ELR (cell line): ENCODE measurements around the gene RBMXL2.
A peak's percentile ranks its signal among the peaks of the same experiment; 100 is the strongest.

Source experiments
- DNase-seq: peaks from one replicate; pipeline ENCODE4 v3.0.0-alpha.2; 2015; ENCODE audit warnings: low read depth

RBMXL2 gene

DNA sequence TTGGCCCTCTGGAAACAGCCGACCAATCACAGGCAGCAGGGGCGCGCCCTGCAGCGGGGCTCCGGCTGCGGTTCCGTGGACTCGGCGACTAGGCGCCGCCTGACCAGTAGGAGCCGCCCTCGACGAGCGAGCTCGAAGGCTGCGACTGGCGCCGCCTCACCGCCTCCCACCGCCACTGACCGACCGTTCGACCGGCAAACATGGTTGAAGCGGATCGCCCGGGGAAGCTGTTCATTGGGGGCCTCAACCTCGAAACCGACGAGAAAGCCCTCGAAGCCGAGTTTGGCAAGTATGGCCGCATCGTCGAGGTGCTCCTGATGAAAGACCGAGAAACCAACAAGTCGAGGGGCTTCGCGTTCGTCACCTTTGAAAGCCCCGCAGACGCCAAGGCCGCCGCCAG is at the start of gene RBMXL2:
Gene RBMXL2 (plus strand): TSS at position 78 of the 400 bp plus-strand sequence. CDS start 123 bp downstream, at position 201.
- no peak for DNase-seq

DNA sequence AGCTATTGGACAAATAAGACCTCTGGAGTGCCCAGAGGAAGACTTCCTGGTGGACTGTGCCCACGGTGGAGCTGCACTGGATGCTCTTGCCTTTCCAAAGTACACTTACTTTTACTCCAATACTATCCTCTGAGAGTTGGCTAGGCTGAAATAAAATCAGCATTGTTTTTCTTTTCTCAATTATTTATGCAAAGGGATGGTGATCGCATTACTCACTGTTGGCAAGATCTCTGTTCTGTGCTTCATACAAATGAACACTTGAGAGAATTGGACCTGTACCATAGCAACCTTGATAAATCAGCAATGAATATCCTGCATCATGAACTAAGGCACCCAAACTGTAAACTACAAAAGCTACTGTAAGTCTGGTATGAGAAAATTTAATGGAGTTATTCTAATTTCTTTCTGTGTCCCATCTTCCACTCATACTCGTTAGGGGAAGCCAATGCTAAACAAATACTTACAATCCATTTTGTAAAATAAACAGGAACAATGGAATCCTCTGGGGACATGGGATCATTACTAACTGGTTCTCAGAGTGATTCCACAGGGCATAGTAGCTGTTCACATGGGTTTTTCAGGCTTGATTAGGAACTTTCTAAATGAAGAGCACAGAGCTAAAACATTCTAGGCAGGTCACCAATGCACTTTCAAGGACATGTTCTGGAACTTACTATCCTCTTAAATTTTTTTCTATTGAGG is 42.2 kb upstream of the RBMXL2 start:
- DNase-seq, result peak; percentile 49

DNA sequence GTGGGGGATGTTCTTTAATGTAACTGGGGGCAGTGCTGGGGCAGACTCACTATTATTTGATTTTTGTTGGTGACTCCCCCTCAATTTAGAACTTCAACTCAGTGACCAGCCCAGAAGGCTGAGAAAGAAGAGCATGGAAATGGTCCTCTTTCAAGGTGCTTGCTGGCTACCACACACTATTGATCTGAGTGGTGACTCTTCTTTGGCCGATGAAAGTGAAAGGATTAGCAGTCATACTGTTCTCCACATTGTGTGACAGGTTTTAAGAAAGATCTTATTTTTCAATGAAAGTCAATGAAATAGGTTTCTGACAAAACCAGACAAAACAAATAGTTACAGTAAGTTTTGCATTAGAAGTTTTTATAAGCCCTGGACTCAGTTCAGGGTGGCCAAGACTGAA is 38.6 kb upstream of the RBMXL2 start:
- no peak for DNase-seq

DNA sequence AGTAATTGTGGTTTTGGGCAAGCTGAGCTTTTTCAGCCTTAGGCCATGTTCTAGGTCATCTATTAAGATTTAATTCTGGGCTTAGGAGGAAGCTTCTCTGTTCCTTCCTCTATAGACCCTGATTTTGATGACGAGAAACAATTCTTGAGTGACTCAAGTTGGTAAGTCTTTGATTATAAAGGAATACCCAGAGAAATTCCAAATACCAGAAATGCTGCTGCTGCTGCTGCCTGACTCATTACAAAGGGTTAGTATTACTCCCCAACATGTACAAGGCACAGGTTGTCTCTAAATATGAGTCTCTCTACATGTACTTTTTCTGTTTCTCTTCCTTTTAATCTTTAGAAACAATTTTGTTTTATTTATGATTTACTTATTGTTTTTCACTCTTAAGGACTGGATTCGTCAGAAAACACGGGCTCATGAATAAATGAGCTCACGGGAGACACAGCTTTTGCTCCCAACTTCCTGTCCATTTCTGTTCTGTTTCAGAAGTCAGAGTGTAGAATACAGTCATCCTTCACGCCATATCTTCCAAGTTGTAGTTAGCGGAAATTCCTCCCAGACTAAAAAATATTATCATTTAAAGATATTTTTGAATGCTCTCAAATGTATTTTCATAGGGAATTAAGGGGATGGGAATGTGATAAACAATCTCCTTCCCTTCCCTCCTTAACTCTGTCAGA is 31.8 kb upstream of the RBMXL2 start:
- peak; percentile 17 for DNase-seq

DNA sequence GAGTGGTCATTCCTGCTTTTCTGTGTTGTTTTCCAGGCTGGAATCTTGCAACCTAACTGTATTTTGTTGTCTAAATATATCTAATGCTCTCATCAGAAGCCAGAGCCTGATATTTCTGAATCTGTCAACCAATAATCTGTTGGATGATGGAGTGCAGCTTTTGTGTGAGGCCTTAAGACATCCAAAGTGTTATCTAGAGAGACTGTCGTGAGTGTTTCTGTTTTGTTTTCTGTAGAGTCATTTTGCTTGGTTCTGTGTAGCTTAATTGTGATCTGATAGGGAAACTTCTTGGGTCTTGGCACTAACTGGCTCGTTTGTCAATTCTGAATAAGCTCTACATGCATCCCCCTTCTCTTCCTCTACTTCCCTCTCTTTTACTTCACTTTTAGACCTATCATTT is 31.2 kb upstream of the RBMXL2 start:
- DNase-seq, result no peak

DNA sequence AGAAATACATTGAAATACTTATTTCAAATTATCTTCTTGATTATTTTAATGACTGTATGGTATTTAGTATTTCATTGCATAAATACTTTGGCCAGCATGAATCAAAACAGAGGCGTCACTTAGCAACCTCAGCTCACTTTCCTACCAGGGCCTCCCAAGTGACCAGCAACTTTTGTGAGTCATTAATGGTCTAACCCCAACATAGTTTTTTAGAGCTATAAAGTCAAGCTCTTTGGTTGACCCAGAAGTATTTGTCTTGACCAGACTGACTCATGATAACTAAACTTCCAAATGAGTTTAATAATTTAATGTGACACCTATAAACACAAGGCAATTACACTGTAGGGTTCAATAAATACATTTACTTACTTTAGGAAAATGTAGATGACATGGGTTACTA is 27.9 kb upstream of the RBMXL2 start:
- peak; percentile 68 for DNase-seq

DNA sequence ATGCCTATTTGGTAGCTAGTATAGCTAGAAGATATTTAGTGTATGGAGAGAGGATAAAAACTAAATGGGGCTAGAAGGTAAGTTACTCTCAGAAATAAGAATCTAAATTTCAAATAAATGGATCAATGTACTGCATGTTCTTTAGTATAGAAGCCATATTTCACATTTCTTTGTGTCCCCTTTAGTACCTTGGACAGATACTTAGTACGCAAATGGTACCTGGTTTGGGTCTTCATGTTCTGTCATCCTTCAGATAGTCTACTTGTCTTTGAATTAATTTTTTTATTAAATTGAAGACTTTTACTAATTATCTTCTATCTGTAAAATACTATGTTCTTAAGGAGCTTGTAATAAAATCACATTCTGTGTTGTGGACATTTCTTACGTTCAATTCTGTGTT is 26.3 kb upstream of the RBMXL2 start:
- DNase-seq, result no peak

DNA sequence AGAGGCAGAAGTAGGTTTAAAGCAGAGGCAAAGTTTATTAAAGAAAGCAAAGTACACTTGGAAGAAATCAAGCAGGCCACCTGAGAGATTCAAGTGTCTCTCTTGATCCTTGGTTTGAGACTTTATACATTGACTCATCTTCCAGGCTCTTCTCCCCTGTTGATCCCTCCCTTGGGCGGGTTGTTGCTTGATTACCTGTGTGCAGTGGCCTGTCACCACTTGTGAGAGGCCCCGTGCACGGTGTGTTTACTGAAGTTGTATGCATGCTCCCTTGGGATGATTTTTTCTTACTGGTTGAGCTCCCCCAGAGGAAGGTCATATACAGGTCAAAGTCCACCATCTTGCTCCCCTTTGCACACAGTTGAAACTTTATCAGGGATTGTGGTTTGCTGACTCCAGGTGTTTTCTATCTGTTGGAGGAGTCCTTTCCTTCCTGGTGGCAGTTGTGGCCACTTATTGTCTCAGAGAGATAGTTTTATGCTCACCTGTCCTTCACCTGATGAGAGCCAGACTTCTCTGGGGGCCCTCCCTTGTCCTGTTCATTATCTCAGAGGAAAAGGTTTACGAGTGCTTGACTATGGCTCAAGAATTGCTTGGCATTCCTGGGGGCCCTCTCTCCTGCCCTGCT is 16.3 kb upstream of the RBMXL2 start:
- no peak for DNase-seq

DNA sequence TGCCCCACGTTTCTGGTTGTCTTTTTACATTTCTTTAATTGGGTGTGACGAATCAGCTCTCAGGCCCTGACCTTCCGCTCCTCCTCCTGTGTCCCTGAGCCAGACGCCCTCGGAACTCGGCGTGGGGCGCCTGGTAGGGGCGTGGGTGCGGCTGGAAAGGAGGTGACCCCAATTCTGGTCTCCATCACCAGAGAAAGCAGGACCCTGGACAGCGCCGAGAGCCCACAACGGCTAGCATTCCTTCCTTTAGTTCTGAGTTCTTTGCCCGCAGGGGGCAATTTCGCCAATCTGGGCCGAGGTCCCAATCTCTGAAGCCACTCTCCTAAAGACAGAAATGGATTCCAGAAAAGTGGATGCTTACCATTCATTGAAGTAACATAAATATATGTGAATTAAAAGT is 11.7 kb upstream of the RBMXL2 start:
- no peak for DNase-seq

DNA sequence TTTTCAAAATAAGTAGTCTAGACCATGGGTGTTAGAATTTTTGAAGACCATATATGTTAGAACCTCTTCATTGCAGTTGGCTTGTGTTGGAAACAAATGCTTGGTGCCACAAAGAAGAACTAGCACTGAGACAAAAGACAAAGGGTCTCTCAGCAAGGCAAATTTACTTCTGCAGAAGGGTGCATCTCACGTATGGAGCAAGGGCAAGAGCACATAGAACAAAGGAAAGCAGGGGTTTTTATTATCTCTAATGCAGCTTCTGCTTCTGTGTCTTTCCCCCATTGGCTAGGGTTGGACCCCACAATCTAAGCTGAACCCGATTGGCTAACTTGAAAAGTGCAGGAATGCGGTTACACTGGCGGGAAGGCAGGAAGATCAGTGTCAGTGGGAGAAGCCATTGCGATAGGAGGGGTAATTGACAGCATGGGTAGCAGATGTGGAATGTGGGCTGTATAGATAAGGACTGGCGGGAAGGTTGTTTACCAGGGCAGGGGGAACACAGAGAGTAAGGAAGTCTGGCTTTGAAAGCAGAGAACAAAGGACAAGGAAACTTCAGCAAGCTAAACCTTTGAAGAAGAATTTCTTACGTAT is 9.2 kb upstream of the RBMXL2 start:
- no peak for DNase-seq

DNA sequence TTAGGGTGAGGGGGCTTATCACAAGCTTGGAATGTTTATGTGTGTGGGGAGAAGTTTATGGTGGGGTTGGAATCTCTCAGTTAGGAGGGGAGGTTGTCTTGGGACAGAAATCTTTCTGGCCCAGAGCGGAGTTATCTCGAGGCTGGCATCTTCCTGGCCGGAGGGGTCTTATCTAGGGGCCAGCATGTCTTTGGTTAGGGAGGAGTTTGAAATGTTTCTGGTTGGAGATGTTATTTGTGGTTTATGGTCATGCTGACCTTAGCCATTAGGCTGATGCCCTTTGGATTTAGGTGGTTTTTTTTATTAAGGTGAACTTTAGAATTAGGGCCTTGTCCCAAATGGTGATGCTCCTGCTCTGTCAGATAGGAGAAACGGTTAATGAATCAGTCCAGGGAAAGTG is 7.9 kb upstream of the RBMXL2 start:
- no peak for DNase-seq

DNA sequence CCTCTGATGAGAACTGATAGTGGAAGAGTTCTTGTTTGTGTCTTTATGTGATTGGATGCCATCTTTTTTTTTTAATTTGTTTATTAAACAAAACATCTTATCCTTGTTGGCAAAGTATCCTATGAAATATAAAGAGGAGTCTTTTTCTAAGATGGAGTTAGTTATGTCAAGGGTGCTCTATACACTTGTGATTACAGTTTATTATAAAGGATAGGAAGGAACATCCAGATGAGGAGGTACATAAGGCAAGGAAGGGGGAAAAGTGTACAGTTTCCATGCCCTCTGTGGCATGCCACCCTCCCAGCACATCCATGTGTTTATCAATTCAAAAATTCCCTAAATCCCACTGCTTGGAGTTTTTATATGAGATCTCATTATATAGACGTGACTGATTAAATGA is 7.4 kb upstream of the RBMXL2 start:
- DNase-seq, result no peak

DNA sequence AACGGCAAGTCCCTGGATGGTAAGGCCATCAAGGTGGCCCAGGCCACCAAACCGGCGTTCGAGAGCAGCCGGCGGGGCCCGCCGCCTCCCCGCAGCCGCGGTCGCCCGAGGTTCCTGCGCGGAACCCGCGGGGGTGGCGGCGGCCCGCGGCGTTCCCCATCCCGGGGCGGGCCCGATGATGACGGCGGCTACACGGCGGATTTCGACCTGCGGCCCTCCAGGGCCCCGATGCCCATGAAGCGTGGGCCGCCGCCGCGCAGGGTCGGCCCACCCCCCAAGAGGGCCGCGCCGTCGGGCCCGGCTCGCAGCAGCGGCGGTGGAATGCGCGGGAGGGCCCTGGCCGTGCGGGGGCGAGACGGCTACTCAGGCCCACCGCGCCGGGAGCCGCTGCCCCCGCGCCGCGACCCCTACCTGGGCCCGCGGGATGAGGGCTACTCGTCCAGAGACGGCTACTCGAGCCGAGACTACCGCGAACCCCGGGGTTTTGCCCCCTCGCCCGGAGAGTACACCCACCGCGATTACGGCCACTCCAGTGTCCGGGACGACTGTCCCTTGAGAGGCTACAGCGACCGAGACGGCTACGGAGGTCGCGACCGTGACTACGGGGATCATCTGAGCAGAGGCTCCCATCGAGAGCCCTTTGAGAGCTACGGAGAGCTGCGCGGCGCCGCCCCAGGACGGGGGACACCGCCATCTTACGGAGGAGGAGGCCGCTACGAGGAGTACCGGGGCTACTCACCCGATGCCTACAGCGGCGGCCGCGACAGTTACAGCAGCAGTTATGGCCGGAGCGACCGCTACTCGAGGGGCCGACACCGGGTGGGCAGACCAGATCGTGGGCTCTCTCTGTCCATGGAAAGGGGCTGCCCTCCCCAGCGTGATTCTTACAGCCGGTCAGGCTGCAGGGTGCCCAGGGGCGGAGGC is 792 bp downstream of the RBMXL2 start:
- DNase-seq, result no peak

DNA sequence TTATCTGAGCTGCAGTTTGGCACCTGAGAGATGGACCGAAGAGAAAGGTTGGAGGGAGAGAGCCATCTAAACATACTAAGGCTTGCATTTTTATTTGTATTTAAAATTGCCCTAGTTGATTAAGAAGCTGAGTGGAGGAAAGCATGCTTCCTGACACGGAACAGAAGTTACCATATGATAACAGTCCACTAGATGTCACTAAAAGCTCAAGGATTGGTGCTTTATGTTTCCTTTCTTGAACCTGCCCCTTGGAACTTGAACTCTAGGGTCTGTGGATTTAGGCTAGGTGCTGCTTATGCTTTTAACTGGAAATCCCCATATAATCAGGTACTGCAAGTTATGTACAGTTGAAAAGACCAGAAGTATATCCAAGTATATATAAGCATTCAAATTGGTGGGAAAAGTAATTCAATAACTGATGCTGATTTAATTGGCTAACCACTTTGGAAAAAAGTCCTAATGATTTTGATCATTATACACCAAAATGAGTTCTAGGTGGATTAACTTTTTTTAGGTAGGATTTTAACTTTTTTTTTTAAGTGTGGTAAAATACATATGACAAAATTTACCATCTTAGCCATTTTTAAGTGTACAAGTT is 9.5 kb downstream of the RBMXL2 start:
- peak; percentile 66 for DNase-seq

DNA sequence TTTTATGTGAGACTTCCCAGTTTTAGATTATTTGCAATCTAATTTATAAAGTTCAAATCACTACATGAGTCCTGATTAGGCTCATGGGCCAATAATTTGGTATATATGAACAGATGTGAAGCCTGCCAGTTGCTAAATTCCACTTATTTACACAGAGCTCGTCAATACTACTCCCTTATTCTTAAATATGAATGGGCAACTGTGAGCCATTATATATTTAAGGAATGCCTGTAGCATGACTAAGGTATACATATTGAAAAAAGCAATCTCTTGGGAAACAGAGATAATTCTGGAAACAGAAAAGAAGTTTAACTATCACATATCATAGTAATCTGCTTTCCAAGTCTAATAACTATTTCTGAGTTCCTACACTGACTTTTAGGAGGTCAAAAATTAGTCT is 27.0 kb downstream of the RBMXL2 start:
- peak; percentile 1 for DNase-seq

DNA sequence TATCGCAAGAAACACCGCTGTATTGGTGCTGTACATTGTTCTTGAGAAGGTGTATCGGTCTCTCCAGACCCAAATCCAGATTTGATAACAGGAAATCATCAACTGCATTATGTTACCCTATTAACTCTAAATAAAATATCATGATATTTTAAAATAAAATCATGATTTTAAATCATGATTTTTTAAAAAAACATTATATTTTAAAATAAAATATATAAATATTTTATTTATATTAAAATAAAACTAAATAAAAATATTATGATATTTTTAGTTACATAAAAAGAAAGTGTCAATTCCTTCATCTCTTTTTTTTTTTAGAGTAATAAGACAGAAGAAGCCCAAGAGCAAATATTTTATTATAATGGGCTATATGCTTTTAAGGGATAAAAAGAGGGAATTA is 27.6 kb downstream of the RBMXL2 start:
- no peak for DNase-seq

DNA sequence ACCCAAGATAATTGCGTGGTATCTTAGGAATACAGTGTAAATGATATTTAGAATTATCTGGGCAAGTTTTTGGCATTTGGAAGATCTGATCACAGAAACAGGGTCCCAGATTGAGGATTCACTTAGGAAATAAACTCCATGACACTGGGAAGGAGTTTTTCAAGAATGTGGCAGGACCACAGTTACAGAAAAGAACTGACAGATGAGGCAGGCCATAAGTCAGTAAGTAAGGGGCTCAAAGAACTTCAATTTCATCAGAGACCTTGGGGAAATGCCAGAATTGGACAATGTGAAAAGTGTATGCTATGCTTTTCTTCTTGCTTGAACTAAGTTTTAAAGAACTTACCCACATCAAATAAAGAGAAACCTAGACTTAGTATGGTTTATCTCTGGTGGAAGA is 49.3 kb downstream of the RBMXL2 start:
- DNase-seq, result no peak
